GM21619 (cell line): ENCODE data around the gene TSGA10.
A peak's percentile ranks its signal among the peaks of the same experiment; 100 is the strongest.
"Not testable (repeated sequence)": the region's sequence is repeated elsewhere in the genome, so short reads cannot be mapped to it uniquely, and the experiment has no call there.

ENCODE experiments used
- ATAC-seq: cut with Tn5 transposase; IDR thresholded peaks from one replicate; pipeline ENCODE4 v1.9.1; 2021; ENCODE audit not compliant: unreplicated experiment

The TSGA10 gene

DNA sequence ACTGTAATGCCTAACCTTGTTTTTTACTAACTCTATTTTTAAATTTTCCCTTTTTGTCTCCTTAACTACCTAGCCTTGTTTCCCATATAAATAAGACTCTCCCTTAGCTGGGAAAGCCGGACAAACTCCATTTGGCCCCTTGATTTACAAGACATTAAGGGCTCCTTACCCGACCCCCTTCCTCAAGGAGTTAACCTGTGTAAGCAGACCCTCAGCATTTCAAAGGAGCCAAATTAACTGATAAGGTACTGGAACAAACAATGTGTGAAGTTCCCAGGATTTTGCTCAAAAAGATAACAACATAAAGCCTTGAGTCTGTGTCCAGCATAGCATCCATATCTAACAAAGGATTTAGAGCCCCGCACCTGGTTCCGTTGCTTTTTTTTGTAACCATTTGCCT, 72.9 kb downstream of the TSGA10 start:
- ATAC-seq: no peak

DNA sequence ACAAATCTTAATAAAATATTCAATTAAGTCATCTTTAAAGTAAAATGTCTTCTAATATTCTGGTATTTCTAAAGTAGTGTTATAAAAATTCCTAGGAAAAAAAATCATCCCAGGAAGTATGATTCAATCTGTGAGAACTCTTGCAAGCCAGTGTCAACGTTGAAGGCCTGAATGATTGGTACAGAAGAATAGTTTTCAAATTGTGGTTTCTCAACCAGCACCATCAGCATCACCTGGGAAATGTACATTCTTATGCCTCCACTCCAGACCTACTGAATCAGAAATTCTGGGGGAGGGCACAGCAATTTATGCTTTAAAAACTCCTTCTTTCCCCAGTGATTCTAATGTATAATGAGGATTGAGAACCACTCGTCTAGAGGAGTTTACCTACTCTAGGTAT, 75.5 kb downstream of the TSGA10 start:
- no peak for ATAC-seq

DNA sequence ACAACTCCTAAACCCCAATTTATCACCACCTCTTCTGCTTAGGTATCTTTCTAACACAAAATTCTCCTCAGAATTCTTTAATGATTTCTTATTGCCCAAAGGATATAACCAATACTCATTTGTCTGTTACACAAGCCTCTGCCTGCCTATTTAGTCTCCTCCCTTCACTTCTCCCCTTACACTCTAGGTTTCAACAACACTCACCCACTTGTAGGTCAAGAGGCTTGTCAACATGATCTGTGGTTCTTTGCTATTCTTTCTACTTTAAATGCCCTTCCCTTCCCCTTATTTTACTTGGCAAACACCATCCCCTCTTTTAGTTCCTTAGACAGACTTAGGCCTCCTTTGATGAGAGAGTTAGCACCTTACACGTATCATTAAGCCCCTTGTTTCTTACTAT, 82.2 kb downstream of the TSGA10 start:
- no peak for ATAC-seq

DNA sequence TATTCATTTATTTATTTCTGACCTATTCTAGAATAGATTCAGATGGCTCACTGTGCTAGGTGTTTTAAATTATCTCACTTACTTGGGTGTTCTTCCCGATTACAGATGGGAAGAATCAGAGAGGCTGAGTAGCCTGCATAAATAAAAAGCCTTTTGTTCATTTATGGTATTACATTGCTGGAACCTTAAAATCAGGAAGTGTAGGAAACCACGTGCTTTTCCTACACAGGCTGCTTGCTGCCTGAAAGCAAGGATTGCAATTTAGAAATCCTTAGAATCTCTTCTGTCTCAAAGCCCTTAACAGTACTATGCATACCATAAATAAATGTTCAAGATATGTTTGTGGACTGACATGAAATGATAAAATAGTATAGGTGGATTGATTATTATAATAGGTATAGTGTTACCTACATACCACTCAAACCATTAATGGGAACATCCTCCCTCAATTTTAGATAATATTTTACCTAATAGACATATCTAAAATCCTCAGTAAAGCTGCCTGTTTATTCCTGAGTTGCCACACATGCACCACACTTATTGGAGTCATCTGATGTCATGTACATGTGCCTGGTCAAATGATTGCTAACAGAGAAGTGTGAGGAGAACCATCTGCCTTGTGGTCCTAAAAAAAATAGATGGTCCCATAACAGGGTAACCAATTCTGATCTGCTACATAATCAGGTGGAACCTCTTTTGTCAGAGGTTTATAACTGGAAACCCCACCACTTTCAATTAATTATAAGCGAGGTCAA, 86.7 kb downstream of the TSGA10 start:
- ATAC-seq: no peak

DNA sequence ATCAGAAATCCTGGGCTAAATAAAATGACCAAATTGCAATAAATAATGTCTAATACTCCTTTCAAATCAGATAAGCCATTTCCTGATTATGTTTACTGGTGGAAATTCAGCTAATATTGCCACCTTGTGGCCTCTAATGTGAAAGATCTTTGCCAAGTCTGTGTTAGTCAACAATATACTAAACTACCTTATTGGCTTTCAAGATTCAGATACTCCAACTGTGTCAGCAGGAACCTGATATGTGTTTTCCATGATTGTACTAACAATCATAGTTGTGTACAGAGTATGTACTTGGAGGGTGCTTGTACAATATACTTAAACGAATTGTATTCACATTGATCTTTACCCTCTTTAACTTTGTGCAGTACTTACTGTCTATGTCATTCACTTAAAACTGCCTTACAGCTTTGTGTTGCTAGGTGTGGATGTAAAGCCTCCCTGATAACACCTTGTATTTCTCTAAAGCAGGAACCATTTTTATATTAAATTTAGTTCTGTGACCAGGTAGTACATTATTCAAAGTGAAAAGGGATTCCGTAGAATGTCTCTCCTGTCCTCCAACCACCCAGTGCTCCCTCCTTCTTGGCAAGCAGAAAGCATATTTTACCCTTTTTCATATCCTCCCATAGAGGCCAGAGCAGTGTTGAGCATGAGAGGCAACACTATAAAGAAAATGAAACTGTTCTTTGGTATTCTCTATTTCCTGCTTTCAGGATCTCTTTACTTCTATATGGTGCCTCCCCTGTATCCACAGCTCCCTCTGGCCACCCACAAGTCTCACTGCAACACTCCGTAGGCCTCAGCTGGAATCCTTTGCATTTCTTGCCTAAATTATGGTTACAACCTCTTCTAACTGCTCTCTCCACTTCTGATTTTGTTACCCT, 88.4 kb downstream of the TSGA10 start:
- peak; percentile 98 for ATAC-seq

DNA sequence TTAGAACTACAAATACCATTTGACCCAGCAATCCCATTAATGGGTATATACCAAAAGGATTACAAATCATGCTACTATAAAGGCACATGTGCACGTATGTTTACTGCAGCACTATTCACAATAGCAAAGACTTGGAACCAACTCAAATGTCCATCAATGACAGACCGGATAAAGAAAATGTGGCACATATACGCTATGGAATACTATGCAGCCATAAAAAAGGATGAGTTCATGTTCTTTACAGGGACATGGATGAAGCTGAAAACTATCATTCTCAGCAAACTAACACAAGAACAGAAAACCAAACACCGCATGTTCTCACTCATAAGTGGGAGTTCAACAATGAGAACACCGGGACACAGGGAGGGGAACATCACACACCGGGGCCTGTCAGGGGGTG, 105.6 kb downstream of the TSGA10 start:
- not testable (repeated sequence) for ATAC-seq

DNA sequence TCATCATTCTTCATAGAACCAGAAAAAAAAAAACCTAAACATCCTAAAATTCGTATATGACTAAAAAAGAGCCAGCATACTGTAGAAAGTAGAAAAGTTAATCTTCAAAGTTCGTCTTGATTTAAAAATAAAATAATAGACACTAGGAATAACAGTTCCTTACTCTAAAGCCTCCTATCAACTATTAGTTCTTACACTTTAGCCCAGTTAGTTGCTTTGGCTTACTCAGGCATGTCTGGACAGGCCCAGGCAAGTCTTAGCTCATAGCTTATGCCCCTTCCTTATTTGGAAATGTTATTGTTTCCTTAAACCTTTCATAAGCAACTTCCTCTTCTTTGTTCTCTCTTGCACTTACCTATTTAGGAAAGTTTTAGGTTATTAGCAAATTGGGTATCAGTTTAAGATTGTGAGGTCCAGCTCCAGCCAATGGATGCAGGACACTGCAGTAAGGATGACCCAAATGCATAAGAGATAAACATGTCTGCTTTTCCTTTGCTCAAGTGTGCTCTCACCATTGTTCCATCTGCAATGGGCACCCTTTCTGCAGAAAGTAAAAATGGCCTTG, 113.9 kb downstream of the TSGA10 start:
- ATAC-seq: not testable (repeated sequence)

DNA sequence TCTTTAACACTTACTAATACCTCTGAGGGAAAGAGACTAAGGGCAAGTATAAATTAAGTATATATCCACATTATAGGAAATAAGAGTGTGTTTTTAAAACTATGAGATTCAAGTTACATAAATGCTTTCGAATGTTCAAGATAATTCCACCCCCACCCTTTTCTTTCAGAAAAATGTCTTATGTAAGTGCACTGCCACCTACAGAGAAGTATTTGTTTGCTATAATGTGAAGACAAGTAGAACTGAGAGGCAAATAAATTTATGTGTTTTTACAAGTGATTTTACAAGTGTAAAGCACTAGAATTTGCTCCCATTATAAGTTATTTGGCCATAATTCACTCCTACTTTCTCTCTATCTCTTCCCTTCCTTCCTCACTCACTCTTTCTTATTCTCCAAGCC, 118.8 kb downstream of the TSGA10 start:
- no peak for ATAC-seq

DNA sequence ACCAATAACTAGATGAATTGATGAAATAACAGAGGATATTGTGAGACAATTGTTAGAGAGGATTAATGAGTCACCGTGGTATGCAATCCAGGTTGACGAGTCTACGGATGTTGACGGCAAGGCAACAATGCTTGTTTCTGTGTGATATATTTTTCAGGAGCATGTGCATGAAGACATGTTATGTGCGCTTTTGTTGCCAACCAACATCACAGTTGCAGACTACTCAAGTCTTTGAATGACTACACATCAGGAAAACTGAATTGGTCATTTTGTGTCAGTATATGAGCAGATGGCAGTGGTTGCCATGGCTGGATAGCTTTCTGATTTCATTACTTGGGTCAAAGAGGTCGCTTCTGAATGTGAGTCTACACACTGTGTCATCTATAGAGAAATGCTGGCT, 122.0 kb downstream of the TSGA10 start:
- no peak for ATAC-seq

DNA sequence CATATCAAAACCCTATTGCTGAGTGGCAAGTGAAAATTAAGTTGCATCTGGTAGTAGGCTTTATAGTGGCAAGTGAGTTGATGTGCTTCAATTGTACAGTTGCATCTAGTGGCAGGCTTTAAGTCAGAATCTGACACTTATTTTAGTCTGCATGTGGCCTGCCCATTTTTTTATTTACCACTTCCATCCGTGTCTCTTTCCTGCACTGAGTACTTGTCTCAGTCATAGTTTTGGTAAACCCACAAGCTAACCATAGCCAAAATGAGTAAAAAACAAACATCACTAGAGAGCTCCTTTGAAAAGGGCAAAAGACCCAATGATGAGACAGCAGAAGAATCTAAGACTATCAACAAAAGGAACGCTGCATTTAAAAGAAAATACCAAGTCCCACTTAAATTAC, 122.7 kb downstream of the TSGA10 start:
- ATAC-seq: no peak

DNA sequence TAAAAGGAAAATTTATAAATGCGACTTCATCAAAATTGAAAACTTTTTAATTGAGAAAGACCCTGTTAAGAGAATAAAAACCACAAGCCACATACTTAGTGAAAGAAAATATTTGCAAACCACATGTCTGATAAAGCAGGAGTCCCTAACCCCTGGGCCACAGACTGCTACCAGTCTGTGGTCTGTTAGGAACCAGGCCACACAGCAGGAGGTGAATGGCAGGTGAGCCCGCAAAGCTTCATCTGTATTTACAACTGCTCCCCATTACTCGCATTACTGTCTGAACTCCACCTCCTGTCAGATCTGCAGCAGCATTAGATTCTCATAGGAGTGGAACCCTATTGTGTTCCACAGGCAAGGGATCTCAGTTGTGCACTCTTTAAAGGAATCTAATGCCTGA, 123.3 kb downstream of the TSGA10 start:
- ATAC-seq: no peak

DNA sequence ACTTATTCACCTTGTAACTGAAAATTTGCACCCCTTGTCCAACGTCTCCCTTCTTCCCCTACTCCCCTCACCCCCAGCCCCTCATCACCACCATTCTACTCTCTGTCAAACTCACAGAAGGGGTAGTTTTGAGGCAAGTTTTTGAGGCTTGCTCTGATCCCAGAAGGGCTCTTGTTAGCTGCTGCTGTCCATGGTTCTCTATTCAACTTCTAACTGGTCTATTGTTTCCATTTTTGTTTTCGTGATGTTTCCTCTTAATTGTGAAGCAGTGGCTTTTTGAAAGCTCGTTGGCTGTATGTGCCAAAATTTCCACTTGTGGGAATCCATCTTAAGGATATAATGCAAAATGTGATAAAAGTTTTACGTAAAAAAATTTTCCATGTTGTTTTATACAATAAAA, 126.2 kb downstream of the TSGA10 start:
- ATAC-seq: no peak

DNA sequence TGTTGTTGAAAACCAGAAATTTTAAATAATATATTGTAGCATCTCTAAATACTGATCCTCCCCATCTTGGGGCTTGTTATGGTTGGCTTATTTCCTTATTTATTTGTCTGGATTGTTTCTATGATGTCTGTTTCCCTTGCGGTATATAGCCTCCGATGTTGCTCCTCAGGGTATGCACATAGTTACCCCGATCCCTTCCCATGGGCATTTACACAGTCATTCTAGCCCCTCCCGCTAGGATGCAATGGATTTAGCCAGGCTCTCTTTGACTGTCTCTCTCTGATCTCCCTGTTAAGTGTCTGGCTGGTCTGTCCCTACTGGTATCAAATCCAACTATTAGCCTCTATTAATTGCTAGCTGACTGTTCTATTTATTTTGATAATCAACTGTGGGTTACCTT, 126.9 kb downstream of the TSGA10 start:
- ATAC-seq: no peak

DNA sequence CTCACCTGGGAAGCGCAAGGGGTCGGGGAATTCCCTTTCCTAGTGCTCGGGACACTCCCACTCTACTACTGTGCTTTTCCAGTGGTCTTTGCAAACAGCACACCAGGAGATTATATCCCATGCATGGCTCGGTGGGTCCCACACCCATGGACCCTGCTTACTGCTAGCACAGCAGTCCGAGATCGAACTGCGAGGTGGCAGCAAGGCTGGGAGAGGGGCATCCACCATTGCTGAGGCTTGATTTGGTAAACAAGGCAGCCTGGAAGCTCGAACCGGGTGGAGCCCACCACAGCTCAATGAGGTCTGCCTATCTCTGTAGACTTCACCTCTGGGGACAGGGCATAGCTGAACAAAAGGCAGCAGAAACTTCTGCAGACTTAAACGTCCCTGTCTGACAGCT, 154.0 kb downstream of the TSGA10 start:
- no peak for ATAC-seq

DNA sequence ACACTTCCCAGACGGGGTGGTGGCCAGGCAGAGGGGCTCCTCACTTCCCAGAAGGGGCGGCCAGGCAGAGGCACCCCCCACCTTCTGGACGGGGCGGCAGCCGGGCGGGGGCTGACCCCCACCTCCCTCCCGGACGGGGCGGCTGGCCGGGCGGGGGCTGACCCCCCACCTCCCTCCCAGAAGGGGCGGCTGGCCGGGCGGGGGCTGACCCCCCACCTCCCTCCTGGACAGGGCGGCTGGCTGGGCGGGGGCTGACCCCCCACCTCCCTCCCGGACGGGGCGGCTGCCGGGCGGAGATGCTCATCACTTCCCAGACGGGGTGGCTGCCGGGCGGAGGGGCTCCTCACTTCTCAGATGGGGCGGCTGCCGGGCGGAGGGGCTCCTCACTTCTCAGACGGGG, 166.0 kb downstream of the TSGA10 start:
- not testable (repeated sequence) for ATAC-seq

DNA sequence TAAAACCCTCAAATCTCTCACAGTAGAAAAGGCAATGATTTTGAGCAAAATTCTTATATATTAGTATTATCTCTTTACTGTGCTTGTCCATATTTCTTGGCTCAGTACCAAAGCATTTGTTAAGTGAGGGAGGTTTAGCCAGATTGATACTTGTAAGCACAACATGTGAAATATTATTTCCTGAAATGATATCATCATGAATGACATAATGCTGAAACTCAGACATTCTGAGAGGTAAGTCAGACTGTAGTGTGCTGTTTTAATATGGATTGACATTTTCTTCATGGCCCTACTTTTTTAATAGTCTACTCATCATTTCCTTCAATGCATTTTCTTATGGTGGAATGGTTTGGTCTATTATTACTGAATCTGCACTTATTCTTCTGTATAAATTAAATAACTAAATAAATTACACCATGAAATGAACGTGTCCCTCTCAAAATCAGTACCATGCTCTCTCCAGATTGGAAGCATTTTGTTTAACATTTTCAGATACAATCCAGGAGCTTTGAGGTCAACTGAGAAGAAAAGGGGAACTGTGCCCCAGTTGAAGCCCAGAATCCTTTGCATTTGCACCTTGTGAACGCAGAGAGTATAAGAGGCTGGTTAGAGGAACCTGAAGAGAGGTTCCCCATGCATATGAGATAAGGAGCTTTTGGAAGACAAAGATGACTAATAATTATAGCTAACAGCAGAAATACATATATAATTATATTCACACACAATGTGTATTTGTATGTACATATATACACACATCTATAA, 168.7 kb downstream of the TSGA10 start:
- ATAC-seq: no peak

DNA sequence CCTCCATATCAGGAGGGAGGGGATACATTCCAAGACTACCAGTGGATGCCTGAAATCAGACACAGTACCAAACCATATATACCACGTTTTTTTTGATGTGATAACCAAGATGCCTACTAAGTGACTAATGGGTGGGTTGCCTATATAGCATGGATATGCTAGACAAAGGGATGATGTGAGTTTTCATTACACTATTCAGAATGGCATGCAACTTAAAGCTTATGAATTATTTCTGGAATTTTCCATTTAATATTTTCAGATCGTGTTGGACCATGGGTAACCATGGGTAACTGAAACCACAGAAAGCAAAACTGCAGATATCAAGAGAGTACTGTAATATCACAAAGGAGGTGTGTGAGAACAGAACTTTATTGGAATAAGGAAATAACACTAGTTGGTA, 179.1 kb downstream of the TSGA10 start:
- no peak for ATAC-seq

DNA sequence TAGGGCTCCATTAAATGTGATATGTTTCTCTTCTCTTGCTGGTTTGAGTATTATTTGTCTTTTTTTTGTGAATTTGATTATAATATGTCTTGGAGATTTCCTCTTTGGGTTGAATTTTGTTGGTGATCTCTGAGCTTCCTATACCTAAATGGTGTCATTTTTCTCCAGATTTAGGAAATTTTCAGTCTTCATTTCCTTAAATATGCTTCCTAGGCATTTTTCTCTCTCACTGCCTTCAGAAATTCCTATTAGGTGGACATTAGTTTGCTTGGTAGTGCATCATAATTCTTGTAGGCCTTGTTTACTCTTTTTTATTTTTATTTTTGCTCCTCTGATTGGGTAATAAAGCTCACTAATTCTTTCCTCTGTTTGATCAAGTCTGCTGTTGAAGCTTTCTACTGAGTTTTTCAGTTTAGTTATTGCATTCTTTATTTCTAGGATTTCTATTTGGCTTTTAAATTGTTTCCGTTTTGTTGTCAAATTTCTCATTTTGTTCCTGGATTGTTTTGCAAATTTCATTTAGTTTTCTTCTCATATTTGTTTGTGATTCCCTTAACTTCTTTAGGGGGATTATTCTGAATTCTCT, 182.1 kb downstream of the TSGA10 start:
- no peak for ATAC-seq

DNA sequence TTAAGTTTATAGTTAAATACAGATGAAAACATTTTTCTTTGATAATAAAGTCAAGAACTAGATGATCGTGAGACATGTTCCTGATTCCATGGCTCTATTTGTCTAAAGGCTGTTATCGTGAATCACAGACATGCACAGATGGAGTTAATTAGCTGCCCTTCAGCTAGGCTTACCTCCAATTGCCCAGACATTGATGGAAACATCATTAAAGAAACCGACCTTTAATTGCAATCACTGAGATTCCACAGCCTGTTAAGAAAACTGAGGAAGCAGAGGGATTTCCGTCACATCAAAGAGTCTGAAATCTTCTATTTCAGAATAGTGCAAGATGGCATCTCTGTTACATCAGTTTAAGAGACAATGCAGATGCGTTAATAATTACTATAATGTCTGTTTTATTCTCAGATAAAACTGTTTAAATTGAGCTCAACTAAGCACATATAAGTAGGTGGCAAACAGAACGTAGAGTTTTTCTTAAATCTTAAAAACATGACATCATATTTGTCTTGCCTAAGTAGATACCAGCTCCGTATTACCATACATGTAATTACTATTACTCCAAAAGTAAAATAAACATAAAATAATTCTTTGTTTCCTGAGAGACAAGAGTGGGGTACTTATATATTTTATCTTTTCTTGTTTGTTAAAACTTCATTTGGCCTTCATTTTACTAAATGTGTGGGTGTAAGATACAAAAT, 194.8 kb downstream of the TSGA10 start:
- no peak for ATAC-seq

DNA sequence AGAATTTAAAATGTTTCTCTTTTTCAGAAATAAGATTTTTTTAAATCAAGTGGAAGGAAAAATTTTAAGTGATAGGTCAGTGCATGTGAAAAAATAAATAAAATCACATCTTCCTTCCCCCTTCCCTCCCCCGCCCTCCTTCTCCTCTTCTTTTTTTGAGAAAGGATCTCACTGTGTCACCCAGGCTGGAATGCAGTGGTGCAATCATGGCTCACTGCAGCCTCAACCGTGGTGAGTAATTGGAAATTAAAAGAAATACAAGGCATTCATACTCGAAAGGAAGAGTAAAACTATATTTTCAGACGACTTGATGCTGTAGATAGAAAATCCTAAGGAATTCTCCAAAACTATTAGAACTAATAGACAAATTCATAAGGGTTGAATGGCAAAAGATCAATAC, 201.8 kb downstream of the TSGA10 start:
- no peak for ATAC-seq
